Measurements from ENCODE around the gene HOXD3. TPM values are rescaled to one million over a fixed set of nuclear protein-coding genes. Genes with fewer than 3 reads are reported as not detected.

Gene HOXD3
- total RNA-seq, 2 experiments from 2014 or later: not detected

DNA sequence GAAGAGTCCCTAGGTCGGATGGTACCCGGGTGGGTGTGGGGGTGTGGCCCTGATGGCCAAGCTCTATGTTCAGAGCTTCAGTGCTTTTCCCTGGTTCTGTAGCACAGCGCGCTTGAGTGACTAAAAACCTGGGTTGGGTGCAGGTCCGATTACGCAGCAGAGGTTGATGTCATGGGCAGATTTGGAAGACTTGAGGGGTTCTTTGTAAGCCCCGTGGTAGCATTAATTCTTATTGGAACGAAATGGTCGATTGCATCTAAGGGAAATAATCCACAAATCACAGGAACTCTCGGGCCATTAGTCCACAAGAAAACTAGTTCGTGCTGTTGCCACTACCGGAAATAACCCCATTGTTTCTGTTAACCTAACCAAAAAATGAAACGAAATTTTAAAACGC lies 18.6 kb upstream of the HOXD3 start:
- peaks cover 72% of the 10 kb centered on the region for H3K27me3 Mint-ChIP-seq (ENCODE audit: low read depth)
- H3K36me3 Mint-ChIP-seq (ENCODE audit: low read depth): peaks cover 6% of the 10 kb centered on the region
- peaks cover 31% of the 10 kb centered on the region for H3K4me1 Mint-ChIP-seq (ENCODE audit: low read depth)
- DNase-seq: no peak
- ATAC-seq: no peak
- POLR2A ChIA-PET: no interaction called here
- H3K9me3 Mint-ChIP-seq (ENCODE audit: insufficient read depth): no peaks in the 10 kb centered on the region
- H3K27ac Mint-ChIP-seq: no peak overlapping the region
- CTCF ChIA-PET: interaction anchor here (0.8 to 4.6 kb wide), 10 partner anchors 8 to 1010 kb away, joined by 3 to 89 read pairs (median 10); no protein-coding TSS in a partner anchor
- peak overlapping the region; percentile 9 for H3K4me3 Mint-ChIP-seq

DNA sequence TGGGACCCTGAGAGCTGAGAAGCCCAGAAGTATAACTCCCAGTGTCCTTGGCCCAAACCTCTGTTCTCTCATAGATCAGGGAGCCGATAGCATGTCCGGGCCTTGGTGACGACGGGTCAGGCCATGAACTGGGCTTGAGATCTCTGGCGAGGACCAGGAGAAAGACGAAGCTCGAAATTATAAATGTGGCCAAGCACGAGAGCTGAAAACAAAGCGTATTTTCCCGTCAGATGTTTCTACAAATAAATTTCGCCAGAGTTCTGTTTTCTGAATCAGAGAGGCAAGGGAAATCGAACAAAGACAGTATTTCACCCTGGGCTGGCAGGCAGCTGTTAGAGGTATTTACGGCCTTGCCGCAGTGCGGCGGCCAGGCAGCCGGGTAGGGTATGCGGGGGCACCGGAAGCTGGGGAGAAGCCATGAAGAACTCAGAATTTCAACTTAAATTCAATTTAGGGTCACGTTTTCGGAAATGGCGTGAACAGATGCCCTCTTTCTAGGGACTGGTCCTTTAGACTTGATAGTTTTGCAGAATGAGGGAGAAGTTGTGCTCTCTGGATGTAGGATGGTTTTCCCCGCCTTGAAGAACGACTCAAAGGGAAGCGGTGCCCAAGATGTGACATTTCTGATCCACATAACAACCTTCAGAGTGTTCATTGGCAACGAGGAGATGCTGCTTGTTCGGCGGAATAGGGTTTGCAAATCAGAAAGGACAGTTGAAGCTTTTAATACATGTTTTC lies 18.0 kb upstream of the HOXD3 start:
- Mint-ChIP-seq H3K27ac (no peak overlapping the region), H3K9me3 (ENCODE audit: insufficient read depth) (no peaks in the 10 kb centered on the region), H3K4me1 (ENCODE audit: low read depth) (peaks cover 31% of the 10 kb centered on the region), H3K36me3 (ENCODE audit: low read depth) (peaks cover 6% of the 10 kb centered on the region), H3K4me3 (peak overlapping the region; percentile 9), H3K27me3 (ENCODE audit: low read depth) (peaks cover 72% of the 10 kb centered on the region)
- DNase-seq (no peak), ATAC-seq (no peak)
- ChIA-PET CTCF (interaction anchor here (0.8 to 4.6 kb wide), 12 partner anchors 9 to 1010 kb away, joined by 3 to 89 read pairs (median 6); no protein-coding TSS in a partner anchor), POLR2A (no interaction called here)

GRCh38 chr2:176139661-176140512 lies 17.2 kb upstream of the HOXD3 start:
- Mint-ChIP-seq H3K4me1 (ENCODE audit: low read depth) (peaks cover 31% of the 10 kb centered on the region), H3K27ac (no peak overlapping the region), H3K27me3 (ENCODE audit: low read depth) (peaks cover 70% of the 10 kb centered on the region)

GRCh38 chr2:176140513-176141317 lies 16.4 kb upstream of the HOXD3 start:
- no peak overlapping the region for H3K27ac Mint-ChIP-seq
- H3K27me3 Mint-ChIP-seq (ENCODE audit: low read depth): peaks cover 69% of the 10 kb centered on the region
- ChIA-PET POLR2A (no interaction called here), CTCF (interaction anchor here (0.6 to 4.6 kb wide), 36 partner anchors 9 to 1015 kb away, joined by 3 to 89 read pairs (median 4); partner anchors contain the start of gene HOXD4)
- peaks cover 4% of the 10 kb centered on the region for H3K36me3 Mint-ChIP-seq (ENCODE audit: low read depth)
- H3K9me3 Mint-ChIP-seq (ENCODE audit: insufficient read depth): no peaks in the 10 kb centered on the region
- ATAC-seq (peak; percentile 93), DNase-seq (peak; percentile 79)
- H3K4me1 Mint-ChIP-seq (ENCODE audit: low read depth): peaks cover 29% of the 10 kb centered on the region
- peak overlapping the region; percentile 6 for H3K4me3 Mint-ChIP-seq

More at GRCh38 chr2:176139661-176140512, 17.2 kb upstream of the HOXD3 start:
- H3K4me3 Mint-ChIP-seq: no peak overlapping the region
- DNase-seq: no peak
- CTCF ChIA-PET: interaction anchor here (0.6 to 4.6 kb wide), 34 partner anchors 8 to 1016 kb away, joined by 3 to 89 read pairs (median 4); no protein-coding TSS in a partner anchor
- ATAC-seq: no peak
- H3K9me3 Mint-ChIP-seq (ENCODE audit: insufficient read depth): no peaks in the 10 kb centered on the region
- POLR2A ChIA-PET: no interaction called here
- H3K36me3 Mint-ChIP-seq (ENCODE audit: low read depth): peaks cover 6% of the 10 kb centered on the region

- peaks cover 70% of the 10 kb centered on the region for H3K27me3 Mint-ChIP-seq (ENCODE audit: low read depth)
- peaks cover 4% of the 10 kb centered on the region for H3K36me3 Mint-ChIP-seq (ENCODE audit: low read depth)
- POLR2A ChIA-PET: no interaction called here
- no peak overlapping the region for H3K27ac Mint-ChIP-seq
- CTCF ChIA-PET: interaction anchor here (1.4 to 4.6 kb wide), 3 partner anchors 15 to 412 kb away, joined by 6 to 22 read pairs (median 20); no protein-coding TSS in a partner anchor
- H3K4me3 Mint-ChIP-seq: no peak overlapping the region
- peaks cover 20% of the 10 kb centered on the region for H3K4me1 Mint-ChIP-seq (ENCODE audit: low read depth)
- ATAC-seq (no peak), DNase-seq (no peak)
- H3K9me3 Mint-ChIP-seq (ENCODE audit: insufficient read depth): no peaks in the 10 kb centered on the region
Measured at GRCh38 chr2:176142281-176142680, 14.8 kb upstream of the HOXD3 start.

GRCh38 chr2:176145085-176145969 lies 11.8 kb upstream of the HOXD3 start:
- Mint-ChIP-seq H3K9me3 (ENCODE audit: insufficient read depth) (no peaks in the 10 kb centered on the region), H3K27ac (no peak overlapping the region), H3K27me3 (ENCODE audit: low read depth) (peaks cover 72% of the 10 kb centered on the region), H3K4me3 (no peak overlapping the region), H3K4me1 (ENCODE audit: low read depth) (peaks cover 6% of the 10 kb centered on the region), H3K36me3 (ENCODE audit: low read depth) (no peaks in the 10 kb centered on the region)
- ChIA-PET POLR2A (no interaction called here), CTCF (interaction anchor here (1.2 to 3.4 kb wide), 6 partner anchors 19 to 1003 kb away, joined by 4 to 20 read pairs (median 5); no protein-coding TSS in a partner anchor)
- ATAC-seq: no peak
- no peak for DNase-seq

DNA sequence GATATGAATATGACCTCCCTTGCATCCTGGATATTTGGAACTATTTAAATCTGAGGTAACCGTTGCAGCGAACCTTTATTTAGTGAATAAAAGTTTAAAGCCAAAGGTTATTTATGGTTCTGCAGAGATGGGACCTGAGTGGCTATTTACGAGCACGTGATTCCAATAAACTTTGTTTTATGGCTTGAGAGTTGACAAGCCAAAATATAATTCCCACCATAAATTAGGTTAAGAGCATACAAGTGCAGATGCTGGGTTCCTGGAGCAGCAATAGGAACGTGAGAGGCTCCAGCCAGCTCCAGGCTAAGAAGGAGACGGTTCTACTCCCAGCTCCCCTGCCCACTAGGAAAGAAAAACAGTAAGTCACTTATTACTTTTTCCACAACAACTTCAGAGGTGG lies 11.0 kb upstream of the HOXD3 start:
- no peaks in the 10 kb centered on the region for H3K36me3 Mint-ChIP-seq (ENCODE audit: low read depth)
- H3K27ac Mint-ChIP-seq: no peak overlapping the region
- DNase-seq: no peak
- CTCF ChIA-PET: interaction anchor here (0.8 to 1.4 kb wide), 4 partner anchors 9 to 506 kb away, joined by 3 to 4 read pairs (median 4); no protein-coding TSS in a partner anchor
- no peak for ATAC-seq
- no peaks in the 10 kb centered on the region for H3K9me3 Mint-ChIP-seq (ENCODE audit: insufficient read depth)
- POLR2A ChIA-PET: no interaction called here
- H3K27me3 Mint-ChIP-seq (ENCODE audit: low read depth): peaks cover 78% of the 10 kb centered on the region
- peaks cover 2% of the 10 kb centered on the region for H3K4me1 Mint-ChIP-seq (ENCODE audit: low read depth)
- H3K4me3 Mint-ChIP-seq: no peak overlapping the region

DNA sequence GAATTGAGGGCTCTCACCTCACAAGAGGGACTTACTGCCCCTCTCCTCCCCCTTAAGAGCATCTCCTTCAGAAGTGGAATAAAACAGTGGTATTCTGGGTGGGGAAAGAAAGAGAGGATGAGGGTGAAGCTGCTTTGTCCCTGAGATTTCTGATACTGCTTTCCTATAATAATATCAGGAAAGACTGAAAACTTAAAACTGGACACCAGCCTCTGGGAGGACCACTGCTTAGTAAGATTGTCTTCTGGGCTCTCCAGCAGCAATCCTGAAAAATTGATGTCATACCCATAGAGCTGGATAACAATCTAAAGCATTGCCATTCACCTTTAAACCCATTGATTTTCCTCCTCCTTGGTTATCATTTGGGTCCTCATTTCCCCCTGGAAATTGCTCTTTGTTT lies 10.5 kb upstream of the HOXD3 start:
- Mint-ChIP-seq H3K4me1 (ENCODE audit: low read depth) (no peaks in the 10 kb centered on the region), H3K27ac (no peak overlapping the region), H3K27me3 (ENCODE audit: low read depth) (peaks cover 79% of the 10 kb centered on the region), H3K36me3 (ENCODE audit: low read depth) (no peaks in the 10 kb centered on the region), H3K4me3 (no peak overlapping the region), H3K9me3 (ENCODE audit: insufficient read depth) (no peaks in the 10 kb centered on the region)
- DNase-seq (no peak), ATAC-seq (no peak)
- CTCF ChIA-PET: interaction anchor here (0.8 to 1.4 kb wide), 4 partner anchors 8 to 506 kb away, joined by 3 to 4 read pairs (median 4); no protein-coding TSS in a partner anchor
- POLR2A ChIA-PET: no interaction called here

- no peaks in the 10 kb centered on the region for H3K4me1 Mint-ChIP-seq (ENCODE audit: low read depth)
- DNase-seq (no peak), ATAC-seq (no peak)
- no peaks in the 10 kb centered on the region for H3K9me3 Mint-ChIP-seq (ENCODE audit: insufficient read depth)
- ChIA-PET POLR2A (interaction anchor here (0.6 kb wide), 1 partner anchor 50 kb away, joined by 3 read pairs; no protein-coding TSS in a partner anchor), CTCF (interaction anchor here (1.3 to 1.4 kb wide), 2 partner anchors 7 to 308 kb away, joined by 3 to 4 read pairs; no protein-coding TSS in a partner anchor)
- no peaks in the 10 kb centered on the region for H3K36me3 Mint-ChIP-seq (ENCODE audit: low read depth)
- H3K27ac Mint-ChIP-seq: no peak overlapping the region
- peaks cover 76% of the 10 kb centered on the region for H3K27me3 Mint-ChIP-seq (ENCODE audit: low read depth)
- H3K4me3 Mint-ChIP-seq: no peak overlapping the region
Measured at GRCh38 chr2:176147210-176147799, 9.8 kb upstream of the HOXD3 start.

GRCh38 chr2:176147800-176148496 lies 9.2 kb upstream of the HOXD3 start:
- Mint-ChIP-seq H3K4me3 (no peak overlapping the region), H3K27ac (no peak overlapping the region), H3K4me1 (ENCODE audit: low read depth) (no peaks in the 10 kb centered on the region), H3K36me3 (ENCODE audit: low read depth) (no peaks in the 10 kb centered on the region), H3K27me3 (ENCODE audit: low read depth) (peaks cover 81% of the 10 kb centered on the region), H3K9me3 (ENCODE audit: insufficient read depth) (no peaks in the 10 kb centered on the region)
- DNase-seq (no peak), ATAC-seq (no peak)
- ChIA-PET CTCF (no interaction called here), POLR2A (interaction anchor here (0.6 kb wide), 1 partner anchor 50 kb away, joined by 3 read pairs; no protein-coding TSS in a partner anchor)
